Gastroesophageal sphincter (tissue), 3 donors: Measurements from ENCODE around the gene BTRC.

ENCODE experiments used
- POLR2A ChIP-seq, 2 donors: fragments of 450-650 bp; IDR thresholded peaks; one replicate each; pipeline ENCODE4 v1.6.1; 2017; ENCODE audit warnings: antibody characterized with exemption in 2 of 2, mild to moderate bottlenecking in 2 of 2, moderate library complexity in 1 of 2
- TF ChIP-seq, protein P1 (sequence below), 4 experiments: fragments of 200-600 bp in 2 of 4; fragments of 450-650 bp in 2 of 4; sonication (generic) in 1 of 4; IDR thresholded peaks; one replicate each; pipeline ENCODE4 v1.5.1; 2017 to 2019; ENCODE audit warnings: antibody characterized with exemption in 4 of 4, mild to moderate bottlenecking in 2 of 4, moderate library complexity in 2 of 4

DNA sequence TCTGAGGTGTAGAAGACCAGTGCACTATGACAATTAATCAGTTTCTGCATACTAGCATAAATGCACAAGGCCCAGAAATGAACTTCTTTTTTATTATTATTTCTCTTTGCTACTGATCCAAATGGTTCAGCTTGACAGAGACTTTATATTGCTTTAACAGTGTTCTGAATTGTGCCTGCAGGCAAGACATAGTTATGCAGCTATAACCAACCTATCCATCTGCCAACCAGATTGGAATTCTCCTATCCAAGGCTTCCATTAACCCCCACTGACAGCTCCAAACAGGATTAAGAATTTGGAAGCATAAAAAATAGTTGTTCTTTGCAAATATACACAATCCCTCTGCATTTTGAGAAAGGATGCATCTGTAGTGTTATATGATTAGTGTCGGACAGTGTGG is 98.2 kb downstream of the BTRC start:
- TF ChIP-seq, protein P1, sequence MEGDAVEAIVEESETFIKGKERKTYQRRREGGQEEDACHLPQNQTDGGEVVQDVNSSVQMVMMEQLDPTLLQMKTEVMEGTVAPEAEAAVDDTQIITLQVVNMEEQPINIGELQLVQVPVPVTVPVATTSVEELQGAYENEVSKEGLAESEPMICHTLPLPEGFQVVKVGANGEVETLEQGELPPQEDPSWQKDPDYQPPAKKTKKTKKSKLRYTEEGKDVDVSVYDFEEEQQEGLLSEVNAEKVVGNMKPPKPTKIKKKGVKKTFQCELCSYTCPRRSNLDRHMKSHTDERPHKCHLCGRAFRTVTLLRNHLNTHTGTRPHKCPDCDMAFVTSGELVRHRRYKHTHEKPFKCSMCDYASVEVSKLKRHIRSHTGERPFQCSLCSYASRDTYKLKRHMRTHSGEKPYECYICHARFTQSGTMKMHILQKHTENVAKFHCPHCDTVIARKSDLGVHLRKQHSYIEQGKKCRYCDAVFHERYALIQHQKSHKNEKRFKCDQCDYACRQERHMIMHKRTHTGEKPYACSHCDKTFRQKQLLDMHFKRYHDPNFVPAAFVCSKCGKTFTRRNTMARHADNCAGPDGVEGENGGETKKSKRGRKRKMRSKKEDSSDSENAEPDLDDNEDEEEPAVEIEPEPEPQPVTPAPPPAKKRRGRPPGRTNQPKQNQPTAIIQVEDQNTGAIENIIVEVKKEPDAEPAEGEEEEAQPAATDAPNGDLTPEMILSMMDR (IDR thresholded peaks at IDR 0.05): no peak
- no peak for TF ChIP-seq POLR2A (IDR thresholded peaks at IDR 0.05)
